Muscle layer of duodenum (tissue), 2 donors: ENCODE measurements around the gene HSD17B14.
"Not testable (repeated sequence)": the region's sequence is repeated elsewhere in the genome, so short reads cannot be mapped to it uniquely, and the experiment has no call there.

ENCODE experiments used
- H3K27ac ChIP-seq: one replicate; pipeline ENCODE4 v1.7.0; 2013; ENCODE audit warnings: mild to moderate bottlenecking, low read length
- H3K27me3 ChIP-seq: one replicate; pipeline ENCODE4 v1.7.0; 2013; ENCODE audit warnings: low read depth, mild to moderate bottlenecking, control low read depth, low read length
- H3K36me3 ChIP-seq, 2 donors: one replicate each; pipeline ENCODE4 v1.7.0; 2013; ENCODE audit warnings: low read length in 2 of 2, control low read depth in 1 of 2, mild to moderate bottlenecking in 1 of 2; ENCODE audit not compliant: insufficient read depth in 2 of 2, control insufficient read depth in 1 of 2
- H3K4me1 ChIP-seq, 2 donors: one replicate each; pipeline ENCODE4 v1.7.0; 2013; ENCODE audit warnings: low read length in 2 of 2, mild to moderate bottlenecking in 2 of 2, control low read depth in 1 of 2, moderate library complexity in 1 of 2; ENCODE audit not compliant: insufficient read depth in 2 of 2, control insufficient read depth in 1 of 2
- H3K4me3 ChIP-seq, 2 donors: one replicate each; pipeline ENCODE4 v1.7.0; 2013; ENCODE audit warnings: low read length in 2 of 2, low read depth in 1 of 2, mild to moderate bottlenecking in 1 of 2
- H3K9me3 ChIP-seq, 2 donors: one replicate each; pipeline ENCODE4 v1.7.0; 2013; ENCODE audit warnings: low read length in 2 of 2, control low read depth in 1 of 2, mild to moderate bottlenecking in 1 of 2; ENCODE audit not compliant: control insufficient read depth in 1 of 2
- donor health status: healthy.

HSD17B14 gene

GRCh38 chr19:48873476-48874302 lies 37.4 kb upstream of the HSD17B14 start:
- no peaks in the 10 kb centered on the region for H3K9me3 ChIP-seq
- H3K27ac ChIP-seq, result peak overlapping the region; percentile 100
- H3K4me1 ChIP-seq, result peaks cover 0 to 28% of the 10 kb centered on the region in 2 donors
- H3K4me3 ChIP-seq, result peak overlapping the region; percentile 97 to 99
- peaks cover 22 to 55% of the 10 kb centered on the region in 2 donors for H3K36me3 ChIP-seq
- H3K27me3 ChIP-seq, result no peaks in the 10 kb centered on the region

- peaks cover 0 to 28% of the 10 kb centered on the region in 2 donors for H3K4me1 ChIP-seq
- H3K36me3 ChIP-seq, result peaks cover 22 to 48% of the 10 kb centered on the region in 2 donors
- peak overlapping the region; percentile 100 for H3K27ac ChIP-seq
- H3K27me3 ChIP-seq, result no peaks in the 10 kb centered on the region
- H3K9me3 ChIP-seq, result no peaks in the 10 kb centered on the region
- H3K4me3 ChIP-seq, result peak overlapping the region; percentile 97 to 99
Measured at GRCh38 chr19:48872884-48873475, 36.7 kb upstream of the HSD17B14 start.

DNA sequence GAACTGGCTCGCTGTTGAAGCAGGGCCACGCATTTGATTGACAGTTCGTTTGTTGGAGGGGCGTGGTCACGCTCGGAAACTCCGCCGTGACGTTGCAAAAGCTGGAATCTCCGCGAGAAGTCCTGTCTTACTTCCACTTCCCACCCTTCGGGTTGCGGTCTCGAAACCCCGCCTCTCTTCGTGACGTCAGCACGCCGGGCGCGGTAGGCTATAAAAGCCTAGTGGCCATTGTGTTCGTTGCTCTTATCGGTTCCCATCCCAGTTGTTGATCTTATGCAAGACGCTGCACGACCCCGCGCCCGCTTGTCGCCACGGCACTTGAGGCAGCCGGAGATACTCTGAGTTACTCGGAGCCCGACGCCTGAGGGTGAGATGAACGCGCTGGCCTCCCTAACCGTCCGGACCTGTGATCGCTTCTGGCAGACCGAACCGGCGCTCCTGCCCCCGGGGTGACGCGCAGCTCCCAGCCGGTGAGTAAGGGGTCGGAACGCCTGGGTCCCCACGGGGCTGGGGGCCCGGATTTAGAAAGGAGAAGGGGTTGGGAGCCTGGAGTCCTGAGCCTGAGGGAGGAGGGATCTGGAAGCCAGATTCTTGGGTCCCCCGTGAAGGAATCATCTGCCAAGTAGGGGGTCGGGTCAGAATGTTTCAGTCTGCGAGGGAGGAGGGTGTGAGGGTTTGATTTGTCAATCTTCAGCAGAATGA lies 36.0 kb upstream of the HSD17B14 start, which contains the start of gene PPP1R15A:
PPP1R15A (plus strand) TSS at position 240 of the 702 bp plus-strand sequence. CDS start 813 bp downstream, outside the sequence.
- Histone ChIP-seq H3K36me3 (peaks cover 22 to 44% of the 10 kb centered on the region in 2 donors), H3K4me1 (peaks cover 0 to 32% of the 10 kb centered on the region in 2 donors)

GRCh38 chr19:48871471-48872181 lies 35.3 kb upstream of the HSD17B14 start:
- not testable (repeated sequence) for H3K27me3 ChIP-seq, H3K27ac ChIP-seq, H3K9me3 ChIP-seq
- H3K36me3 ChIP-seq, result peaks cover 22 to 43% of the 10 kb centered on the region in 2 donors
- peaks cover 0 to 37% of the 10 kb centered on the region in 2 donors for H3K4me1 ChIP-seq
- peak overlapping the region in 1 of 2 donors; percentile 97 for H3K4me3 ChIP-seq

More for the DNA sequence above, 36.0 kb upstream of the HSD17B14 start, which contains the start of gene PPP1R15A:
- Histone ChIP-seq H3K27me3 (no peaks in the 10 kb centered on the region), H3K27ac (peak within 1 kb of the TSS; percentile 100), H3K9me3 (no peaks in the 10 kb centered on the region), H3K4me3 (peak within 1 kb of the TSS; percentile 97 to 99)

- no peak overlapping the region for H3K27ac ChIP-seq
- no peaks in the 10 kb centered on the region for H3K27me3 ChIP-seq
- H3K9me3 ChIP-seq, result no peaks in the 10 kb centered on the region
- H3K36me3 ChIP-seq, result peaks cover 15 to 29% of the 10 kb centered on the region in 2 donors
- H3K4me3 ChIP-seq, result no peak overlapping the region
- peaks cover 0 to 29% of the 10 kb centered on the region in 2 donors for H3K4me1 ChIP-seq
Measured at GRCh38 chr19:48870048-48870447, 33.8 kb upstream of the HSD17B14 start.

DNA sequence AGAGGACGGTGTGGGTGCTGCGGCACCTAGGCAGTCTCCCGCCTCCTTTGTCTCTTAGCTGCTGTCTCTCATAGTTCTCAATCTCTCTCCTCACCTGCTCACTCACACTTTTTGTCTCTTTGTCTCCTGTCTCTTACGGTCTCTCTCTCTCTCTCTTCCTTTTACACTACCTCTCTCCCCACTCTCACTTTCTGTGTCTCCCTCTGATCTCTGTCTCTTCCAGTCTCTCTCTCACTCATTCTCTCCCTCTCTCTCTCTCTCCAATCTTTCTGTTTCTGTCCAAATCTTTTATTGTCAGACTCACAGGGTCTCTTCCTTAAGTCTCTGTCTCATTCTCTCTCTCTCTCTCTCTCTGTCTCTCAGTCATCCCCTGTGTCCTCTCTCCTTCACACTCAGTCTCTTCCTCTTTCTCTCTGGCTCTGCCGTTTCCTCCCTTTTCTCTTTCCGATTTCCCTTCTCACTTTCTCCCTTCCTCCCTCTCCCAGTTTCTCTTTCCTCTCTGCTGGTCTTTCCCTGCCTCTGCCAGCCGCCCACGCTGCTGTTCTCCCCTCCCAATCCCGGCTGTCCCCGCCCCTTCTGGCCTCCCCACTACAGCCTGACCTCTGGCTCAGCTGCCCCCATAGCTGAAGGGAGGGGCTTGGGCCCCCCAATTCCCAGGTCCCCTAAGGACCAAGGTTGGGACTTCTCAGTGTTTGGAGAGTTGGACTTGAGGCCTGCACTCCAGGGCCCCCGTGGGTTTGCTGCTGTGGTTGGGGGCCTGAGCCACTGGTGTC lies 32.0 kb upstream of the HSD17B14 start, which contains the start of gene PLEKHA4:
PLEKHA4 (minus strand) TSS at position 504 of the 773 bp plus-strand sequence. CDS start 997 bp downstream, outside the sequence.
- Histone ChIP-seq H3K27ac (peak within 1 kb of the TSS; percentile 86), H3K4me1 (peaks cover 0 to 15% of the 10 kb centered on the region in 2 donors), H3K36me3 (peaks cover 2 to 11% of the 10 kb centered on the region in 2 donors), H3K27me3 (no peaks in the 10 kb centered on the region), H3K4me3 (peak within 1 kb of the TSS; percentile 55 to 59), H3K9me3 (no peaks in the 10 kb centered on the region)

- Histone ChIP-seq H3K27me3 (no peaks in the 10 kb centered on the region), H3K36me3 (peaks cover 0 to 5% of the 10 kb centered on the region in 2 donors), H3K4me3 (peak overlapping the region; percentile 55 to 59), H3K9me3 (no peaks in the 10 kb centered on the region), H3K4me1 (peaks cover 0 to 15% of the 10 kb centered on the region in 2 donors), H3K27ac (peak overlapping the region; percentile 86)
Measured at GRCh38 chr19:48867746-48868113, 31.4 kb upstream of the HSD17B14 start.

- Histone ChIP-seq H3K9me3 (no peaks in the 10 kb centered on the region), H3K27ac (no peak overlapping the region), H3K4me1 (peaks cover 0 to 15% of the 10 kb centered on the region in 2 donors), H3K36me3 (peaks cover 0 to under 1% of the 10 kb centered on the region in 2 donors), H3K4me3 (peak overlapping the region; percentile 55 to 59), H3K27me3 (no peaks in the 10 kb centered on the region)
Measured at GRCh38 chr19:48867123-48867745, 30.9 kb upstream of the HSD17B14 start.

DNA sequence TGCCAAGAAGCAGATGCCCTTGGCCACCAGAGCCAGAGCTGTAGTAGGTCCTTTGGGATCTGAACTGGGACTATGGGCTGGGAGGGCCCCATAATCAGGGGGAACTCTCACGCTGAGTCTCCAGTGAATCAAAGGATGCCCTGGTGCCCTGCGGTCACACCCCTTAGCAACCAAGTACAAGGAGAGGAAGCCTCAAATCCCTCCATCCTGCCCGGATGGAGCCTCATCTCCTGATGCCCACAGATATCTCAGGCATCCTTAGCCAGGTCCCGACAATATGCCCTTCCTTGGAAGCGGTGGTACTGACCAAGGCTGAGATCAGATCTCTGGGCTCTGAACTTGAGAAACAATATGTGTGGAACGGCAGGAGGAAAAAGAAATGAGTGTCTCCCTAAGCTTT lies 30.4 kb upstream of the HSD17B14 start:
- Histone ChIP-seq H3K4me3 (peak overlapping the region; percentile 55 to 59), H3K4me1 (peaks cover 0 to 15% of the 10 kb centered on the region in 2 donors), H3K27ac (no peak overlapping the region)

DNA sequence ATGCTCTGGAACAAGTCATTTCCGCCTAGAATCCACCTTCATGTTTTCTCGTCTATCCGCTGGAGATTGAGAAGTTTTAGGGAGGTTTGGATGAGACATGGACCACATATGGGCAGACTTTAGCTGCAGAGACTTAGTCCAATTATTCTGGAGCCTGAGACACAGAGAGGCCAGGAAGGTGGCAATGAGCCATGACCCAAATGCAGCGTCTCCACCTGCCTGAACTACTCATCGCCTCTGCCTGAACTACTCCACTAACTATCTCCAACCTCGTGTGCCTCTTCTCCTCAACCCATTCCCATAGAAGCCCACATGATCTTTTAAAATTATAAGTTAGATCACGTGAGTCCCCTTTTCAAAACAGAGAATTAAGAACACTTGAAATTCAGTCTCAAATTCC lies 26.5 kb upstream of the HSD17B14 start:
- Histone ChIP-seq H3K27me3 (no peaks in the 10 kb centered on the region), H3K27ac (no peak overlapping the region)

More for the DNA sequence above, 30.4 kb upstream of the HSD17B14 start:
- peaks cover 0 to under 1% of the 10 kb centered on the region in 2 donors for H3K36me3 ChIP-seq
- no peaks in the 10 kb centered on the region for H3K27me3 ChIP-seq
- H3K9me3 ChIP-seq, result no peaks in the 10 kb centered on the region

More for the DNA sequence above, 26.5 kb upstream of the HSD17B14 start:
- H3K4me1 ChIP-seq, result peaks cover 0 to 15% of the 10 kb centered on the region in 2 donors
- H3K36me3 ChIP-seq, result peaks cover 0 to 20% of the 10 kb centered on the region in 2 donors
- no peak overlapping the region for H3K4me3 ChIP-seq
- H3K9me3 ChIP-seq, result no peaks in the 10 kb centered on the region
